Measurements from ENCODE around the gene NCBP2L.

NCBP2L gene

GRCh38 chrX:107827030-107827831 lies 49.7 kb downstream of the NCBP2L start:
- peak overlapping the region; percentile 50 for H3K4me3 ChIP-seq (replicated peaks; ENCODE audit: low read depth, low read length)
- DNase-seq (ENCODE audit: low read depth), result peak; percentile 21
- no peak for TF ChIP-seq CTCF (IDR thresholded peaks at IDR 0.05; ENCODE audit: low read length, missing control alignments)

GRCh38 chrX:107827852-107828251 lies 50.3 kb downstream of the NCBP2L start:
- DNase-seq (ENCODE audit: low read depth), result no peak
- H3K4me3 ChIP-seq (replicated peaks; ENCODE audit: low read depth, low read length), result peak overlapping the region; percentile 50
- no peak for TF ChIP-seq CTCF (IDR thresholded peaks at IDR 0.05; ENCODE audit: low read length, missing control alignments)

GRCh38 chrX:107829878-107830277 lies 52.3 kb downstream of the NCBP2L start:
- no peak for TF ChIP-seq CTCF (IDR thresholded peaks at IDR 0.05; ENCODE audit: low read length, missing control alignments)
- no peak for DNase-seq (ENCODE audit: low read depth)
- H3K4me3 ChIP-seq (replicated peaks; ENCODE audit: low read depth, low read length), result no peak overlapping the region

- H3K4me3 ChIP-seq (replicated peaks; ENCODE audit: low read depth, low read length), result no peak overlapping the region
- TF ChIP-seq CTCF (IDR thresholded peaks at IDR 0.05; ENCODE audit: low read length, missing control alignments), result no peak
- DNase-seq (ENCODE audit: low read depth), result no peak
Observed at GRCh38 chrX:107831071-107831730, 53.7 kb downstream of the NCBP2L start.

GRCh38 chrX:107834275-107835201 lies 57.0 kb downstream of the NCBP2L start:
- no peak overlapping the region for H3K4me3 ChIP-seq (replicated peaks; ENCODE audit: low read depth, low read length)
- peak; percentile 32 for DNase-seq (ENCODE audit: low read depth)
- TF ChIP-seq CTCF (IDR thresholded peaks at IDR 0.05; ENCODE audit: low read length, missing control alignments), result no peak

- DNase-seq (ENCODE audit: low read depth), result no peak
- no peak overlapping the region for H3K4me3 ChIP-seq (replicated peaks; ENCODE audit: low read depth, low read length)
- TF ChIP-seq CTCF (IDR thresholded peaks at IDR 0.05; ENCODE audit: low read length, missing control alignments), result no peak
Observed at GRCh38 chrX:107836958-107837357, 59.4 kb downstream of the NCBP2L start.
